ENCODE data around the gene TPGS1.

The TPGS1 gene

GRCh38 chr19:542173-542866 lies 35.0 kb downstream of the TPGS1 start:
- DNase-seq: no peak

GRCh38 chr19:543910-544608 lies 36.8 kb downstream of the TPGS1 start, which contains the start of gene GZMM:
Gene GZMM (plus strand): TSS chr19:544053. CDS start chr19:544072, 19 bp downstream.
- peak; percentile 82 for DNase-seq

- no peak for DNase-seq
Measured at GRCh38 chr19:547117-547516, 39.8 kb downstream of the TPGS1 start.

GRCh38 chr19:547836-548720 lies 40.8 kb downstream of the TPGS1 start:
- DNase-seq: no peak

- no peak for DNase-seq
Measured at GRCh38 chr19:548886-549830, 41.9 kb downstream of the TPGS1 start.

GRCh38 chr19:554817-555216 lies 47.5 kb downstream of the TPGS1 start:
- DNase-seq: no peak

- no peak for DNase-seq
Measured at GRCh38 chr19:555474-555808, 48.1 kb downstream of the TPGS1 start.

- no peak for DNase-seq
Measured at GRCh38 chr19:556611-557382, 49.5 kb downstream of the TPGS1 start.

- DNase-seq: no peak
Measured at GRCh38 chr19:558770-559439, 51.6 kb downstream of the TPGS1 start.

- DNase-seq: no peak
Measured at GRCh38 chr19:560121-560520, 52.8 kb downstream of the TPGS1 start.

- DNase-seq: no peak
Measured at GRCh38 chr19:566403-566802, 59.1 kb downstream of the TPGS1 start.

- DNase-seq: no peak
Measured at GRCh38 chr19:566844-567243, 59.5 kb downstream of the TPGS1 start.

- DNase-seq: no peak
Measured at GRCh38 chr19:567296-567900, 60.1 kb downstream of the TPGS1 start.

Data from activated gamma-delta T cell (primary cell).